GM12878 (cell line): ENCODE data around the gene CA9. TPM values are rescaled to one million over a fixed set of nuclear protein-coding genes. Genes with fewer than 3 reads are reported as not detected.

ENCODE experiments used
- ATAC-seq: fragments of 200-7000 bp; cut with Tn5 transposase; 3 replicates; pipeline ENCODE4 v1.9.1; 2020; ENCODE audit warnings: mild to moderate bottlenecking, moderate library complexity
- BruUV-seq: library from RNA; stranded (reverse); fragments of 400-500 nt; replicated peaks from 2 replicates; lab custom pipeline; 2021; lab: Mats Ljungman, UMichigan
- CTCF ChIA-PET: fragments of 300-600 bp; sonication (Branson Sonifier 250); formaldehyde crosslinking; extraction: SDS; loops from one replicate; lab custom pipeline; 2021; ENCODE audit warnings: inconsistent platforms; lab: Yijun Ruan, JAX
- POLR2A ChIA-PET: fragments of 350-600 bp; formaldehyde crosslinking; extraction: SDS; loops from one replicate; lab custom pipeline; 2021; ENCODE audit warnings: inconsistent platforms; lab: Charles Lee
- RAD21 ChIA-PET: fragments of 300-600 bp; sonication (Branson Sonifier 250); formaldehyde crosslinking; loops from one replicate; lab custom pipeline; 2023; ENCODE audit warnings: antibody characterized with exemption; ENCODE audit not compliant: unreplicated experiment; lab: Charles Lee
- SMC1A ChIA-PET: fragments of 300-600 bp; sonication (Branson Sonifier 250); formaldehyde crosslinking; loops from one replicate; lab custom pipeline; 2023; ENCODE audit not compliant: unreplicated experiment, uncharacterized antibody; lab: Charles Lee
- DNase-seq: peaks from one replicate; pipeline ENCODE4 v3.0.0-alpha.2; 2011; ENCODE audit warnings: low read depth, low spot score
- FAIRE-seq: peaks from 3 replicates; lab custom pipeline; 2011; peaks lifted over from hg19 to GRCh38; lab: Jason Lieb, UNC
- H2AFZ ChIP-seq: 2 replicates; pipeline ENCODE4 v1.6.0; 2011; ENCODE audit warnings: low read depth, low read length, control low read depth; ENCODE audit not compliant: control insufficient read depth
- H3K27ac ChIP-seq: 2 replicates; pipeline ENCODE4 v1.5.1; 2011; ENCODE audit warnings: control low read depth; ENCODE audit not compliant: control insufficient read depth, insufficient read depth
- H3K27me3 ChIP-seq, 2 experiments: replicated peaks in 1 of 2; 2 replicates each; pipeline versions ENCODE4 v1.6.0 to v1.6.1; 2011; ENCODE audit warnings: low read length in 1 of 2; ENCODE audit not compliant: control insufficient read depth in 2 of 2, insufficient read depth in 2 of 2
- H3K36me3 ChIP-seq, 2 experiments: 2 replicates each; pipeline ENCODE4 v1.5.1; 2011; ENCODE audit warnings: low read length in 1 of 2; ENCODE audit not compliant: control insufficient read depth in 2 of 2, insufficient read depth in 2 of 2
- H3K4me1 ChIP-seq: 2 replicates; pipeline ENCODE4 v1.6.1; 2011; ENCODE audit warnings: mild to moderate bottlenecking, low read length, moderate library complexity, mixed read lengths; ENCODE audit not compliant: control insufficient read depth, insufficient read depth
- H3K4me2 ChIP-seq: 2 replicates; pipeline ENCODE4 v1.6.0; 2011; ENCODE audit warnings: control low read depth; ENCODE audit not compliant: control insufficient read depth, insufficient read depth
- H3K4me3 ChIP-seq: fragments of 200-600 bp; sonication (generic); 2 replicates; pipeline ENCODE4 v1.5.1; 2016
- H3K79me2 ChIP-seq: 2 replicates; pipeline ENCODE4 v1.6.0; 2011; ENCODE audit warnings: low read length; ENCODE audit not compliant: control insufficient read depth, insufficient read depth
- H3K9ac ChIP-seq: 2 replicates; pipeline ENCODE4 v1.8.0; 2011; ENCODE audit warnings: low read length, control low read depth, mixed read lengths; ENCODE audit not compliant: control insufficient read depth, insufficient read depth
- H3K9me3 ChIP-seq: replicated peaks from 3 replicates; pipeline ENCODE4 v1.5.1; 2011; ENCODE audit warnings: mild to moderate bottlenecking, low read length; ENCODE audit not compliant: control insufficient read depth, insufficient read depth
- H4K20me1 ChIP-seq: 2 replicates; pipeline ENCODE4 v1.6.0; 2011; ENCODE audit not compliant: control insufficient read depth, insufficient read depth
- ATF2 ChIP-seq: IDR thresholded peaks from 2 replicates; pipeline ENCODE4 v1.6.1; 2012; ENCODE audit warnings: low read length, inconsistent platforms
- CEBPB ChIP-seq, 2 experiments: fragments of 150-350 bp in 1 of 2; IDR thresholded peaks; 2 replicates each; pipeline ENCODE4 v1.6.1; 2012 to 2014; ENCODE audit warnings: low read depth in 2 of 2, low read length in 2 of 2, borderline replicate concordance in 1 of 2, inconsistent platforms in 1 of 2
- FOS ChIP-seq: IDR thresholded peaks from 3 replicates; pipeline ENCODE4 v1.6.1; 2011; ENCODE audit warnings: borderline replicate concordance; ENCODE audit not compliant: insufficient read length; ENCODE audit errors: extremely low read depth
- MXI1 ChIP-seq: fragments of 150-350 bp; IDR thresholded peaks from 2 replicates; pipeline ENCODE4 v1.6.1; 2011; ENCODE audit warnings: low read depth, mild to moderate bottlenecking, inconsistent platforms, low read length, improper control_type of control experiment
- NFYB ChIP-seq: IDR thresholded peaks from 2 replicates; pipeline ENCODE4 v1.6.1; 2011; ENCODE audit warnings: low read depth, mild to moderate bottlenecking, low read length, improper control_type of control experiment, moderate library complexity; ENCODE audit not compliant: insufficient read depth
- NR2F1 ChIP-seq: fragments of 450-650 bp; conservative IDR thresholded peaks from 2 replicates; pipeline ENCODE4 v1.6.1; 2017; ENCODE audit warnings: mild to moderate bottlenecking
- PKNOX1 ChIP-seq: fragments of 450-650 bp; IDR thresholded peaks from 2 replicates; pipeline ENCODE4 v1.6.1; 2016; ENCODE audit warnings: mild to moderate bottlenecking
- RUNX3 ChIP-seq: IDR thresholded peaks from 2 replicates; pipeline ENCODE4 v1.6.1; 2012; ENCODE audit warnings: low read length, inconsistent platforms
- SUPT20H ChIP-seq: IDR thresholded peaks from 2 replicates; pipeline ENCODE4 v1.6.1; 2011; ENCODE audit warnings: low read depth, mild to moderate bottlenecking, low read length, moderate library complexity, borderline replicate concordance; ENCODE audit not compliant: control insufficient read depth
- ZBTB11 ChIP-seq: fragments of 450-650 bp; formaldehyde crosslinking; IDR thresholded peaks from 2 replicates; pipeline ENCODE4 v1.5.0; 2022; ENCODE audit warnings: mild to moderate bottlenecking, missing genetic modification characterization
- WGBS: methylation state at CpG from one replicate; pipeline ENCODE4 v1.1.6; 2016; ENCODE audit warnings: low lambda C conversion rate; ENCODE audit not compliant: insufficient replicate concordance, insufficient coverage; ENCODE audit errors: missing lambda C conversion rate; 5-methylcytosine and 5-hydroxymethylcytosine counted together
- in situ Hi-C: fragments of 300-500 bp; cut with MboI; formaldehyde crosslinking; loops from 9 replicates; pipeline ENCODE4 v1.14.3; 2018; ENCODE audit warnings: mixed read lengths
- intact Hi-C: fragments of 100-400 bp; cut with micrococcal nuclease; formaldehyde crosslinking; loops from one replicate; pipeline ENCODE4 v1.14.2; 2022; ENCODE audit not compliant: unreplicated experiment
- polyA plus RNA-seq, 11 experiments: library from polyadenylated mRNA; depleted of rRNA in 4 of 11; unstranded in 6 of 11; stranded (reverse) in 5 of 11; fragments of >200 nt; fragmentation: Nextera tagmentation in 4 of 11; fragmentation: Illumina TruSeq in 1 of 11; extraction: Ambion mirVana in 4 of 11; extraction: Trizol in 1 of 11; gene quantifications; 1 replicate in 1 of 11; 2 replicates in 10 of 11; pipeline versions ENCODE4 v1.2.1 to v1.2.3, GENCODE V29; 2011 to 2016; ENCODE audit warnings: inconsistent platforms in 2 of 11, missing spikeins in 2 of 11, low read depth in 1 of 11
- total RNA-seq, 4 experiments: library from RNA; depleted of rRNA in 3 of 4; stranded (reverse); fragments of >200 nt in 3 of 4; fragmentation: Illumina TruSeq in 1 of 4; extraction: Trizol in 1 of 4; gene quantifications; 2 replicates each; pipeline versions ENCODE4 v1.2.1 to v1.2.3, GENCODE V29; 2013 to 2021

The CA9 gene
- total and polyA plus RNA-seq, 10 of the 15 experiments (the other 5 are each of a cell fraction or from before 2014, with no cell fraction given), result 0.53 to 6.6 (median 1.2) TPM

- TF ChIP-seq ZBTB11 (CRISPR knock-in tag), result no peak
- no peak for TF ChIP-seq MXI1
- no peak for TF ChIP-seq NFYB
- no peak for TF ChIP-seq NR2F1
Observed at GRCh38 chr9:35728041-35728971, 54.6 kb downstream of the CA9 start (continued).

- ATAC-seq (no peak), FAIRE-seq (no peak), DNase-seq (no peak)
- ChIA-PET SMC1A (interaction anchor here (0.6 to 8.0 kb wide), 13 partner anchors 15 to 153 kb away, joined by 3 to 145 read pairs (median 10); partner anchors contain the start of genes ARHGEF39, CCDC107, GBA2 and HINT2), CTCF (interaction anchor here (1.1 to 9.5 kb wide), 15 partner anchors 17 to 153 kb away, joined by 3 to 183 read pairs (median 20); partner anchors contain the start of genes ARHGEF39, CCDC107, GBA2 and HINT2), RAD21 (interaction anchor here (1.0 to 8.6 kb wide), 10 partner anchors 19 to 615 kb away, joined by 3 to 133 read pairs (median 26); partner anchors contain the start of genes ARHGEF39, CCDC107, CD72 and GBA2), POLR2A (interaction anchor here (1.1 to 8.1 kb wide), 9 partner anchors 18 to 124 kb away, joined by 3 to 163 read pairs (median 14); partner anchors contain the start of genes ARHGEF39, CCDC107, GBA2 and HINT2)
- BruUV-seq, result no TSS peak
- peaks cover 23% of the 10 kb centered on the region for H3K4me1 ChIP-seq
- H2AFZ ChIP-seq, result no peak overlapping the region
- H4K20me1 ChIP-seq, result no peaks in the 10 kb centered on the region
- in situ Hi-C loops, result loop anchor here (5.0 kb wide), 1 partner anchor 122 kb away; the partner anchor contains the start of gene TESK1
- H3K79me2 ChIP-seq, result peaks cover 76% of the 10 kb centered on the region
- WGBS, result 0% methylated on average over 3 of the region's 3 CpGs
- H3K4me2 ChIP-seq, result peak overlapping the region; percentile 99
- intact Hi-C loops, result loop anchor here (1.0 to 10.0 kb wide), 3 partner anchors 33 to 654 kb away; partner anchors contain the start of genes CCDC107, FANCG, RMRP and VCP
- peak overlapping the region; percentile 93 for H3K4me3 ChIP-seq
- peak overlapping the region; percentile 90 for H3K9ac ChIP-seq
- H3K27ac ChIP-seq, result peak overlapping the region; percentile 92
- TF ChIP-seq RUNX3 (no peak), FOS (no peak), PKNOX1 (no peak), CEBPB (IDR thresholded peaks at IDR 0.05; ENCODE audit: borderline replicate concordance in 1 of 2, low read depth in 2 of 2, low read length in 2 of 2) (no peak), SUPT20H (no peak), ATF2 (no peak)
- H3K27me3 ChIP-seq, result no peaks in the 10 kb centered on the region
- peaks cover 13% of the 10 kb centered on the region in 2 experiments; a peak in 3 of 4 replicates for H3K36me3 ChIP-seq
- H3K9me3 ChIP-seq, result no peaks in the 10 kb centered on the region
Observed at GRCh38 chr9:35729101-35729500, 55.4 kb downstream of the CA9 start.
